Measurements from ENCODE around the gene KIF16B. TPM values are rescaled to one million over a fixed set of nuclear protein-coding genes. Genes with fewer than 3 reads are reported as not detected.

Gene KIF16B
- total RNA-seq, 1 experiment from 2014 or later = 7.0 TPM

- Histone ChIP-seq H2AFZ (ENCODE audit: low read depth, low read length, poor library complexity, severe bottlenecking) (no peak overlapping the region), H3K27ac (ENCODE audit: low read depth, low read length) (no peak overlapping the region), H3K9ac (ENCODE audit: low read length) (no peak overlapping the region), H3K27me3 (ENCODE audit: insufficient read depth, low read length) (no peaks in the 10 kb centered on the region), H3K4me1 (ENCODE audit: control insufficient read depth in 1 of 2, insufficient read depth in 2 of 2, low read length in 2 of 2) (no peaks in the 10 kb centered on the region), H4K20me1 (ENCODE audit: insufficient read depth) (no peaks in the 10 kb centered on the region), H3K4me3 (replicated peaks in 1 of 2; ENCODE audit: low read depth in 1 of 2, low read length in 2 of 2) (no peak overlapping the region), H3K36me3 (ENCODE audit: control insufficient read depth in 1 of 2, insufficient read depth in 2 of 2, low read length in 2 of 2) (no peaks in the 10 kb centered on the region), H3K4me2 (ENCODE audit: low read length) (no peak overlapping the region), H3K9me2 (ENCODE audit: insufficient read depth) (no peaks in the 10 kb centered on the region), H3K9me3 (ENCODE audit: control insufficient read depth in 1 of 2, insufficient read depth in 1 of 2, low read depth in 1 of 2, low read length in 2 of 2) (no peaks in the 10 kb centered on the region), H3K79me2 (ENCODE audit: insufficient read depth, low read length) (peaks cover 3% of the 10 kb centered on the region; the same call in 1 of the 2 replicates)
- intact Hi-C loops (cut with micrococcal nuclease) = no loop called here
- no TSS peak for BruUV-seq (replicated peaks)
- RAD21 ChIA-PET (ENCODE audit: low non-redundant PET in 1 of 2, low total read pairs in 2 of 2, uncharacterized antibody in 2 of 2, unreplicated experiment in 2 of 2) = no interaction called here
- DNase-seq (ENCODE audit: low read depth, low spot score) (no peak), ATAC-seq (no peak)
- TF ChIP-seq POLR2AphosphoS5 (IDR thresholded peaks at IDR 0.05; ENCODE audit: low read depth, low read length) = no peak
- no peak for TF ChIP-seq POLR2A (IDR thresholded peaks at IDR 0.05; ENCODE audit: borderline replicate concordance, extremely low read depth, insufficient read depth, insufficient read length)
- no peak for TF ChIP-seq ELF1 (IDR thresholded peaks at IDR 0.05; ENCODE audit: borderline replicate concordance, low read depth)
- TF ChIP-seq RAD21 (IDR thresholded peaks at IDR 0.05; ENCODE audit: low read depth) = no peak
- TF ChIP-seq YY1 (IDR thresholded peaks at IDR 0.05; ENCODE audit: extremely low read depth, insufficient replicate concordance, low read depth, low read length) = no peak
- no peak for TF ChIP-seq ZNF274 (IDR thresholded peaks at IDR 0.05; ENCODE audit: low read depth, low read length)
- no peak for TF ChIP-seq JUND (IDR thresholded peaks at IDR 0.05)
- no peak for TF ChIP-seq CEBPB (IDR thresholded peaks at IDR 0.05; ENCODE audit: low read depth)
- TF ChIP-seq EZH2 (IDR thresholded peaks at IDR 0.05) = no peak
- POLR2A ChIA-PET = interaction anchor here (1.5 kb wide), 1 partner anchor 20 kb away, joined by 3 read pairs; no protein-coding TSS in a partner anchor
- CTCF ChIA-PET = no interaction called here
Measured at GRCh38 chr20:16560216-16560615, 13.0 kb downstream of the KIF16B start.

- Histone ChIP-seq H3K79me2 (ENCODE audit: insufficient read depth, low read length) (no peaks in the 10 kb centered on the region; the same call in 1 of the 2 replicates), H3K4me1 (ENCODE audit: control insufficient read depth in 1 of 2, insufficient read depth in 2 of 2, low read length in 2 of 2) (no peaks in the 10 kb centered on the region), H3K27ac (ENCODE audit: low read depth, low read length) (no peak overlapping the region), H4K20me1 (ENCODE audit: insufficient read depth) (no peaks in the 10 kb centered on the region), H3K9me2 (ENCODE audit: insufficient read depth) (no peaks in the 10 kb centered on the region), H3K4me2 (ENCODE audit: low read length) (no peak overlapping the region), H3K27me3 (ENCODE audit: insufficient read depth, low read length) (no peaks in the 10 kb centered on the region), H3K9me3 (ENCODE audit: control insufficient read depth in 1 of 2, insufficient read depth in 1 of 2, low read depth in 1 of 2, low read length in 2 of 2) (no peaks in the 10 kb centered on the region), H3K9ac (ENCODE audit: low read length) (no peak overlapping the region), H2AFZ (ENCODE audit: low read depth, low read length, poor library complexity, severe bottlenecking) (no peak overlapping the region), H3K36me3 (ENCODE audit: control insufficient read depth in 1 of 2, insufficient read depth in 2 of 2, low read length in 2 of 2) (no peaks in the 10 kb centered on the region), H3K4me3 (replicated peaks in 1 of 2; ENCODE audit: low read depth in 1 of 2, low read length in 2 of 2) (no peak overlapping the region)
- no peak for ATAC-seq
- intact Hi-C loops (cut with micrococcal nuclease) = no loop called here
- RAD21 ChIA-PET (ENCODE audit: low non-redundant PET in 1 of 2, low total read pairs in 2 of 2, uncharacterized antibody in 2 of 2, unreplicated experiment in 2 of 2) = no interaction called here
- DNase-seq (ENCODE audit: low read depth, low spot score) = no peak
- TF ChIP-seq YY1 (IDR thresholded peaks at IDR 0.05; ENCODE audit: extremely low read depth, insufficient replicate concordance, low read depth, low read length) (no peak), CBX3 (IDR thresholded peaks at IDR 0.05; ENCODE audit: low read depth) (no peak), CEBPB (IDR thresholded peaks at IDR 0.05; ENCODE audit: low read depth) (no peak), EZH2phosphoT487 (IDR thresholded peaks at IDR 0.05; ENCODE audit: borderline replicate concordance) (no peak), SIN3A (IDR thresholded peaks at IDR 0.05; ENCODE audit: low read depth) (no peak), ZBTB33 (IDR thresholded peaks at IDR 0.05; ENCODE audit: extremely low read depth, insufficient replicate concordance, low read length) (no peak), ZFX (IDR thresholded peaks at IDR 0.05) (no peak), CTCF (IDR thresholded peaks at IDR 0.05 in 2 of 3, conservative IDR thresholded peaks at IDR 0.05 in 1 of 3; ENCODE audit: borderline replicate concordance in 1 of 3, insufficient read depth in 1 of 3, low read depth in 2 of 3, low read length in 2 of 3) (no peak)
- no TSS peak for BruUV-seq (replicated peaks)
- POLR2A ChIA-PET = no interaction called here
- CTCF ChIA-PET = no interaction called here
Measured at GRCh38 chr20:16556301-16556700, 16.9 kb downstream of the KIF16B start.
